GM18867 (cell line): ENCODE measurements around the gene METTL1.
"Not testable (repeated sequence)": the region's sequence is repeated elsewhere in the genome, so short reads cannot be mapped to it uniquely, and the experiment has no call there.

Experiments used
- ATAC-seq: cut with Tn5 transposase; IDR thresholded peaks from one replicate; pipeline ENCODE4 v1.9.1; 2021; ENCODE audit warnings: mild to moderate bottlenecking, moderate library complexity; ENCODE audit not compliant: unreplicated experiment

Gene METTL1

DNA sequence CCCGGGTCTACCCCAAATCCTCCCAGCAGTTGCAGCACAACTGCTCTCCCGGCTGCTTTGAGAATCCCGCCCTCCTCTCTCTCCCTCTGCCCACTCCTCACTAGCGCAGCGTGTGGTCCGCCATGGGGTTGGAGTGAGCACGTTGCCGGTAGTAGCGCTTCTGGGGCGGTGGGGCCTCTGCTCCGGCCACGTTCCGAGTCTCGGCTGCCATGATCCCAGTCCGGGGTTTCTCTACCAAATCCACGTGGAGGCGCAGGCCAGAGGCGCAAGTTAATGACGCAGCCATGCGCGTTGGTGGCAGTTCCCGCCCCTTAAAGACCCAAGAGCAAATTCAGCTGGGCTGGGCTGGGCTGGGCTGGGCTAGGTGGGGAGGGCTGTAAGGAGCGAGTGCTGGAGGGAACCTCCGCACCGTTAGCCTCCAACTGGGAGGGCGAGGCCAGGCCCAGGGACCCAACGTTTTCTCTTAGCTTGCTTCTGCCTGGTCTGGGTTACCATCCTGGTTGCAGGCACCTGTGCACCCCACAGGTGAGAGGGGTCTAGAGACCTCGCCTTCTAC, at the start of gene METTL1:
METTL1 (minus strand) TSS at position 233 of the 556 bp plus-strand sequence; CDS start at position 211, 22 bp downstream.
- ATAC-seq: peak; percentile 78

DNA sequence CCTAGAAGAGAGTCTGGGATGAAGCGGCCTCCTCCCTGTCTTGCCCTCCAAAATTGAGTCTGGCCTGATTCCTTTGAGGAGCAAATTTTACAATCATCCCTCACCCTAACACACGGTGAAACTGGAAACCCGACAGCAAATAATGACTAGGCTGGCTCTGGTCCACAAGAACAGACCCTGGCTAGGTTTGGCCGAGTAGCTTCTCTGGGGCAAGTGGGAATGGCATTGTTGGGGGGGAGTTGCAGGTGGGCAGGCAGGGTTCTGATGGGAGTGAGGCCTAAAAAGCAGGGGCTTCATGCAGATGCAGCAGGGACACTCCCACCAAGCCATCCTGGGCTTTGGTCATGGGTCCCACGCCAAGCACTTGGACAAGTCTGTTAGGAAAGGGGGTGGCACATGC, 49.1 kb upstream of the METTL1 start:
- ATAC-seq: not testable (repeated sequence)

DNA sequence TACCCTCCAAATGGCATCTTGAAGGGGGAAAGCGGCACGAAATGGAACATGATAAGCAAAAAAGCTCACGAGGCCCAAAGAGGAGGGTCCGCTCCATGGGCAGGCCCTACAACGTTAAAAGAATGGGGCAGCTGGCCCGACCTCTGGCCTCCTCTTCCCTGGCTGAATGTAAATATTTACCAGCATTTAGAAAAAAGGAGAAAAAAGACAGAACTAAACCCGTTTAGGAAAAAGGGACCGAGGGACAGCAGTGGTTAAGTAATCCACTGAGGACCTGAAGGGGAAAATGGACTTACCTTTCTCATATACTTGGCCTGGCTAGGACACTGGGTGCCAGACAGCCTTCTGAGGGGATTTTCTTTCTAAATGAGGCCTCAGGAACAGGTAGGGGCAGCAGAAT, 48.2 kb upstream of the METTL1 start:
- not testable (repeated sequence) for ATAC-seq

DNA sequence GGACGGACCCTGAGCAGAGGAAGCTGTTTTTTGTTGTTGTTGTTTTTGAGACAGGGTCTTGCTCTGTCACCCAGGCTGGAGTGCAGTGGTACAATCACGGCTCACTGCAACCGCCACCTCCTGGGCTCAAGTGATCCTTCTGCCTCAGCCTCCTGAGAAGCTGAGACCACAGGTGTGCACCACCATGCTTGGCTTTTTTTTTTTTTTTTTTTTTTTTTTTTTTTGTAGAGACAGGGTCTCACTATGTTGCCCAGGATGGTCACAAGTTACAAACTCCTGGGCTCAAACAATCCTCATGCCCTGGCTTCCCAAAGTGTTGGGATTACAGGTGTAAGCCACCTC, 46.1 kb upstream of the METTL1 start:
- not testable (repeated sequence) for ATAC-seq

DNA sequence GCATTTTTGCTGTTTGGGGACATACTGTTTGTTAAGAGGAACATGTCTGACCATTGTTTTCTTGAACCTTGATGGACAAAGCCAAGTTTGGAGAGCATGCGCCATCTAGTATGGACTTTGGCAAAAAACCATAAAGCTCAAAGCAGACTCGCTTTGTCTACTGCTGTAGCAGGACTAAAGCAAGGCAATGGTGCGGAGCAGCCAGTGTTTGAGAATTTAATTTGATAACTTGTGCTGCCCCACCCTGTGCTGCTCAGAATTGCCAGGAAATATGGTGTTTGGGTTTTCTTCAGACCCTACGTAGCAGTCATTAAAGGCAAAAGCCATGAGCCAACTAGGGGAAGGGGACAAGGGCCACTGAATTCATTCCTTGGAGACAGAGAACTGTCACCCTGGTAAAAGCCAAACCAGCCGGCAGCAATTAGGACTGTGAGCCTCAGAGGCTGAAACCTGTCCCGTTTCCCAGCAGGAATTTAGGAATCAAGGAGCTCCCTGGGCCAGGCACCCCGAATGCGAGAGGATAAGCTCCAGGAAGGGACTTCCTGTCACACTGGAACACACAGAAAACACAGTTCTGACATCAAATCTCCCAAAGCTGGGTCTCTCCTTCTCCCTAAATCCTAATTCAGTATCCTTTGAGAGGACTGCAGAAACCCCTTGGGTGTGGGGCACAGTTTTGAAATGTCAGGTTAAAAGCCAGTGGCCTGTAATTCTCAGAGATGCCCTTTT, 45.5 kb upstream of the METTL1 start:
- no peak for ATAC-seq

DNA sequence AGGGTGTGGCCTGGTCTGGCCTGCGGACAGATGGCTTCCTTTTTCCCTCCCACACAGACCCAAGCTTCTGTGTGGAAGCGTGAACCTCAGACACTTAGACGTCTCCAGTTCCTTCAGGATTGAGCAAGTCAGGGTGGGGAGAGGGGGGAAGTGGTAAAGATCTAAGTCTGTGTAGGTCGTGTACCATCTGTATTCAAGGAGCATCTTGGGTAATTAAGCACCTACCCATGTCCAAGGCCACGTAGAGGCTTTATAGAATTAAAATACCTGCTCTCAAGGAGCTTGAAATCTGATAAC, 44.9 kb upstream of the METTL1 start:
- ATAC-seq: no peak

DNA sequence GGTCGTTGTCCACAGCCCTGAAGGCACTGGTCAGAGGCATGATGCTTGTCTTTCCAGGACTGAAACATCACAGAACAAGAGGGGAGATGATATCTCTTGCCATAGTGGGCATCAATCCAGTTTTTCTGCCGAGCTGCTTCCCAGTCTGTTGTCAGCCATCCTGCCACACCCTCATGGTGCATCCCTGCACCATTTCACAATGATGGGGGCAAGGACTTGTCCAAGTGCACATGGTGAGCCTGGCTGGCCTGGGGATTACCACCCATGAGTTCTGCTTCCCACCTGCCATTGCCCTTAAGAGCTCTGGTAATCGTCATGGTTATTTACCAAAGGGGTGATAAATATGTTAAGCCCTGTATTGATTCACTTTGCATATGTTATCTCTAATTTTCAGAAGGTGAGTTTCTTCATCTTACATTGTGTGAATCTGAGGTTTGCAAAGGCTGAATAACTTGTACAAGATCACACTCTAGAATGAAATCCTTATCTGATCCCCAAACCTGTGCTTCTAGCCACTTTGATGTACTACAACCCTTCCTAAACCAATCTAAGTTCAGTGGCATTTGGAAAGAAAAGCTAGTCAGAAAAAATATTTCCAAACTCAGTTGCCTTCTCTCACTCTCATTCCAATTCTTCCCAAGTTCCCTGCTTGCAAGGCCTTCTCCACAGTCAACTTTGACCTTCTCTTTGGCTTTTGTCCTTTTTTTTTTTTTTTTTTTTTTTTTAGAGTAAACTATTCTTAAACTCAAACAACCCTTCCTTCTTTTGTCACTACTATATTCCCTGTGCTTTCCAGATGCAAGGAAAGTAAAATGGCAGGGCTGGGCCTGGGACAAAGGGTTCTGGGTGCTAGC, 44.3 kb upstream of the METTL1 start:
- ATAC-seq: no peak

DNA sequence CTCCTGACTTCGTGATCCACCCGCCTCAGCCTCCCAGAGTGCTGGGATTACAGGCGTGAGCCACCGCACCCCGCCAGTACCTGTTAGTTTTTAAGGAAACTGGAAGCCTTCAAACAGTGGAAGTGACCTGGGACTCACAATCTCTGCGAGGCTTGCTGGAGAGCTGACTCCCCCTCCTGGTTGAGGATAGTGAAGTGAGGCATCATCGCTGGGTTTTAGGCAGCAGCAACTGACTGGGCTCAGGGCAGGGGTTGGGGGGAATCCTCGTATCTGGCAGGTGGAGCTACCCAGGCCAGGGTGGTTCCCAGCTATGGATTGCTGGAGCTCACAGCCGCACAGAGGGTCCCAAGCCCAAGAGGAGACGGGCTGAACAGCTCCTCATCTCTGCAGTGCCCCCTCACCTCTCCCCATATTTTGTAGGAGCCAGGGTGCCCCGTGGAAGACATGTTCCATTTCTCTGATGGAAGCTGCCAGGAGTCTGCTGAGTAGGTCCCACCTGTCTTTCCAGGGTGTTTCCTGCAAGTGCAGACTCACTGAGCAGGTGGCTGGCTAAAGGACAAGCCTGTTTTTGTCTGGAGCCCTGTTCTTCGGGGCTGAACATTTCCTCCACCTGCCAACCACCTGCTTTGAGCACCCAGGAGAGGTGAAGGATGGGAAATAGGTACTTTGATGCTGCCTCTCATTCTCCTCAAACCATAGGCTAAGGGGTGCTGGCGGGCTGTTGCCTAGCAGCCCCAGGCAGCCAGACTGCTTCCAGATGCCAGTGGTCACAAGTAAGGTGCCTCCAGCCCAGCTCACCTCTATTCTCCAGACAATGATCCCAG, 43.5 kb upstream of the METTL1 start:
- ATAC-seq: no peak

DNA sequence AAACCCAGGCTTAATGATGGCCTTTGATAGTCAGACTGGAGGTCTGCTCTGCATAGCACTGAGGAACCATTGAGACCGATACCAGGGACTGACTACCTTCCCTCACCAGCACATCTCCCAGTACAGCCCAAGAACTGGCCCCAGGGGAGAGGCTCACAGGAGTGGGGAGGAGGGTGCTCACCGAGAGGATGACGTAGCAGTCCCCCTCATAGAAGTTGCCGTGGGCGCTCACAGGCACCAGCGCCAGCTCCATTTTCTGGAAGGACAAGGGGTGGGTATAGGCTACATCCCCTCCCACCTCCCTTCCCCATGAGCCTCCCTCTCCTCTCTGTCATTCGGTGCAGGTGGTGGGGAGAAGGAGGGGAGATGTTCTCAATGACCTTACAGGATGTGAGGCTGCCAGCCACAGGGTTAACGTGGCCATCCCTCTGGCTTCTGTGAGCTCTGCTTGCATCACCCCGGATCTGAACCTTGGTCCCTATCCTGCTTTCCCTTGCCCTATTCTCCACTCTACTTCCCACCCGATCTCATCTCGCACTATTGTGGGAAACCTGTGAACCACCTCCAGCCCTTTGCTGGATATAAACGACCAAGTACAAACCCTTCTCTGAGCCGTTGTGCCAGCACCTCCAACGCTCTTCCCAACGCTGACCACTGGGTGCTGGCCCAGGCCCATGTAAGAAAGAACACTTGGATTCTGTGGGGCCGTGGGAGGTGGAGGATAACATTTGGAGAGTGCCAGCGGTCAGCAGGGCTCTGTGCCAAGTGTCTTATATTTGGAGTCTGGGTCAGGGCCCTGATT, 42.3 kb upstream of the METTL1 start:
- ATAC-seq: no peak

DNA sequence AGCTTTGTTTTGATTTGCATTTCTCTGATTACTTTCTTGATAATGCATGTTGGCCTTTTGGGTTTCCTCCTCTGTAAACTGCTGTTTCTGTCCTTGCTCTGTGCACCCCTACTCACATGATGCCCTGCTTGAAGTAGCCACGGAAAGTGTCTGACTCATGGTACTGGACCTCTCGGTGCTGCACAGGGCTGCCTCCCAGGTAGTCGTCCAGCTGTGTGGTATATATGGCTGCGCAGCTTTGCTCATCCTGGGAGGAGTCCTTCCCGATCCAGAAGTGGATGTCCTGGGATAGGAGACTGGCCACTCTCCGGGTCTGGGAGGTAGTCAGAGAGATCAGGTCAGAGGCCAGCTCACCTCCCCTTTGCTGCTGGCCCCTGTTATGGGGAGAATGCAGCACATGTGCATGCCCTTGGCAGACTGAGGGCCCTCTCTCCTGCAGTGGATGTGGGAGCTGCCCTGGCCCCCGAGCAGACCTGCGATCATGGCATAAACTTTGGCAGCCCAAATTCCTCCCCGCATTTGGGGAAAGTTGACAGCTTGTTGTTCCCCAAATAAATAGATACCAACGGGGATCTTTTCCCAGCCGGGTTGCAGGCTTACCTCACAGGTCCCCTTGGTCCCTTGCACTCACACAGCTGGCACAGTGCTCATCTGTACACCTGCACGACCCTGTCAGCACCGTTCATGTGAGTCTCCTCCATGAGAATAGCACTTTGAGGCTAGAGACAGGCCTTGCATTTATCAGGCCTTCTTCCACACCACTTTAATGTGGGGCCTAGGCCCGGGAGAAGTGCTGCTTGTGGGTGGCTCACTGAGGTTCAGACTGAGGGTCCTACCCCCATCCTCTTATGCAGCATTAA, 41.4 kb upstream of the METTL1 start:
- no peak for ATAC-seq

DNA sequence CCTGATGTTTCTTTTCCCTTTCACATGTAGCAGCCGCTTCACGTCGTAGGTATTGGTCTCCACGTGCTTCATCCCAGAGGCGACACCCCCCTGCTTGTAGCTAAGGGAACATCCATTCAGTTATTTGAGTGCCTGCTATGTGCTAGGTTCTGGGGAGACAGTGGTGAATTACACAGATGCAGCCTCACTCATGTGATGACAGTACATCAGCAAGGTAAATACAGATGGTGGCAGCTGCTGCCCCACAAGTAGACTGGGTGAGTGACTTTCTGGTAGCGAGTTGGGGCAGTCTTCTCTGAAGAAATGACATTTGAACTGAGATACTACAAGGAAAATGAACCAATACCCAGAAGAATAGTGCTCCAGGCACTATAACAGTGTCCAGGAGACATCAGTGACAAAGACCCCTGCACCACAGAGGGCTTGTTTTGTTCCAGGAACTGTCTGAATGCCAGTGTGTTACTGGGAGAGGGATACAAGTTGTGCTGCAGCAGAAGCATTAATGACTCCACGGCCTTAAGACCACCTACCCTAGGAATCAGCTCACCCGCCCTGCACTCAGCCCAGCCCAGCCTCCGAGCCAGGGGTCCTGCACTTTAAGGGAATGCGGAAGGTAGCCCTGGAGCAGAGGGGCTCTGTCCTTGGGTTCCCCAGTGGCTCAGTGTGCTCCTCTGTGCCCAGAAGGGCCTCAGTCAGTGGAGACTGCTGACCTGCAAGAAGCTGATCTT, 39.3 kb upstream of the METTL1 start:
- no peak for ATAC-seq

DNA sequence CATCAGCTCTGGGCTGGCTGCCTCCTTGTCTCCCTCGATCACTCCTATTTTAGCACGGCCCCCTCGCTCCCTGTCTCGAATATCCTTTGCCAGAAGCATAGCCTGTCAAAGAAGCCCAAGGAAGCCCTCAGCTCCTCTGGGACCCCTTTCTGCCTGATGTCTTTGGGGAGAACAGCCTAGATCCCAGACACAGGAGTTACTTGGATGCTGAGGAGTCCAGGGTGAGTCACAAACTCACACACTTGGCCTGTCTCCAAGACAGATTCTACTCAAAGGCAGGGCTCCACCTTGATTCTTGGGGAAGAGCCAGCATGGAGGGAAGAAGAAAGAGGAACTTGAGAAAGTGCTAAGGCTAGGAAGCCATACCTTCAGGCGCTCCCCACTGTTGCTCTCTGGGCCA, 38.5 kb upstream of the METTL1 start:
- ATAC-seq: no peak

DNA sequence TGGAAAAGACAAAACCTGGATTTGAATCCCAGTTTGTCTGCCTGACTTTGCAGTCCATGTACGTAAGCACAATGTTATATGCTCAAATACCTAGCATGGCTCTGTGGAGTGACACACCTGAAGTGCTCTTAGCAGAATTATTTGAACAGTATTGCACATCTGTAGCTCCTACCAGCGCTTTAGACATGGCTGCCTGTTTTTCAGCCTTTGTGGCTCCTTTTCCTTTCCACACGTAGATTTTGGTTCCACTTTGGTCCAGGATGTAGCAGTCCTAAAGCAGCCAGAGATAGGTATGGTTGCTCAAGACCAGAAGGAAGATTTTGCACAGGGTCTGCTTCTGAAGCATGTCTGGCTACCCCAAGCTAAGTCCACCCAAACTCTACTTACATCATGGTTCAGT, 37.5 kb upstream of the METTL1 start:
- ATAC-seq: no peak

DNA sequence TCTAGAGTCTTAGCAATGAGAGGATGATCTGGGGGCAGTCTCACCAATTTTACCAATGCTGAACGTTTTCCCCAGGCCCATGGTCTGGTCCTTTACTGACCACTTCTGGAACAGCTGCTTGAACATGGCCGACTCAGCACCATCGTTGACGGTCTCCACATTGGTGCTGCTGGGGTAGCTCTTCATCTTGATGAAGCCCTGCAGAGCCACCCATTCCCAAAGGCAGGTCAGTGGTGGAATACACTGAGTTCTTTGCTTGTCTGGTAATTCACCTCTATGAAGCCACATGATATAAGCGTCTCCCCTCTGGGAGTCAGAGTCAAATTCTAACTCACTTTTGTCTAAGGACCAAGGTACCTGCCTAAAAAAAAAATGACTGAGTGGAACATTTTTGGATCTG, 36.4 kb upstream of the METTL1 start:
- no peak for ATAC-seq

DNA sequence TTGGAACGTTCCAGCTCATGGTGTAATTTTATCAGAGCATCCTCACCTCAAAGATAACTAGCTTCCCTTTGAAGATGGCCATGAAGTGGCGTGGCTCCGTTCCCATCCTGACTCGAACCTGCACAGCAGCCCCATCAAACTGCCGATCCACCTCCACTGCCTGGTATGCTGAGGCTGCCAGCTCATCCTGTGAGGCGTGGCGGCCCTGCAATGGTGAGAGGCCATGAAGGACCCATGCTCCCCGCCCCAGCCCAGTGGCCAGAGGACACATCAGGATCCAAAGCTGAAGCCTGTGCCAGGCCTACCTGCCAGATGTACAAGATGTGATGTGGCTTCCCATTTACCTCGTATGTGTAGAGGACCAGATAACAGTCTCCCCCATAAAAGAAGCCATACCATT, 35.4 kb upstream of the METTL1 start:
- ATAC-seq: no peak

DNA sequence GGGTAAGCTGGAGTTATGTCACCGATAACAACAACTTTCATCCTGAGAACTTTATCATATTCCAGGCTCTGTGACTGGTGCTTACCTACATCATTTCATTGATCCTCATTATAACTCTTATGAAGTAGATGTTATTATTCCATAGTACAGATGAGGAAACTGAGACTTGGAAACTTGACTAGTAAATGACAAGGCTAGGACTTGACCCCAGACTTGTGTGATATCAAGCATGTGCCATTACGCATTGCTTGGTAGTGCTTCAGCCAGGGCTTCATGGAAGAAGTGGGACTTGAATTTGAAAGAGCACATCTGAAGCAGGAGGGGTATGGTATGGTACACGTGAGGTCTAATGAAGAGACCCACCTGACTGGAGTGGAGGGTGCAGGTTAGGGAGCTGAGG, 34.8 kb upstream of the METTL1 start:
- no peak for ATAC-seq

DNA sequence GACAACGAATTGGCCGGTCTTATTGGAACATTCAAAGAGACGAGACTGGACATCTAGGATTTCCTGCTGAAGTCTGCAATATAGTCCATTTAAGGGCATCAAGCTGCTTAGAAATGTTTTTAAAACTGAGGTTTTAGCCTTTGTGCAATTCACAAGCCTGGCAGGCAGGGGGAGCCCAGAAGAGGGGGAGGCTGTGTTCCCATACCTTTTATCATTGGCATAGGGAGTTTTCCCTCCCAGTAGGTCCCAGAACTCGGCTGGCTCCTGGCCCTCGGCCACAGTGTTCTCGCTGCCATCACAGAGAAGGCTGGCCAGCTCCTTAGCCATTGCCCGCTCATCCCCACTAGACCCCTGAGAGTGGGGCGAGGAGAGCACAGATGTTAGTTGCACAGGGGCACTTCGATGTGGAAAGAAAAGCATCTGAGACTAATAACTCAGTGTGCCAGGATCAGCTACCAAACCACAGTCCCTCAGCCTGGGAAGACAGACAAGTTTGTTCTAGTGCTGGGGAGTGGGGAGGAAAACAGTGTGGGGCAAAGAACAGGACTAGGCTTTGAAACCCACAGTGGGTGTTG, 31.5 kb upstream of the METTL1 start:
- ATAC-seq: no peak

DNA sequence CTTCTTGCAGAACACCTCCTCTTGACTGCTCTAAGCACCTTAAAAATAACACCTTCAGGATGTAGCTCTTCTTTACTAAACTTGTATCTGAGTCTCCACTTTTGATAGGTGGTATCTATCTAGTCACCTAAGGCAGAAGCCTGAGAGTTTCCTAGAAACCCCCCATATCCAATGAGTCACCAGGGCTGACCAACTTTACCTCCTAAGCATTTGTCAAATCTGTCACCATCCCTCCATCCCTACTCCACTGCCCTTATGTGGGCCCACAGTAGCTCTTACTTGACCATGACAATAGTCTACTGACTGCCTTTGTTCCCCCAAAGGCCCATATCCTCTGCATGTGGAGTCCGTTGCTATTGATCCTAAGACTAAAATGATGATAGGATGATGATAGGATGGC, 30.7 kb upstream of the METTL1 start:
- no peak for ATAC-seq

DNA sequence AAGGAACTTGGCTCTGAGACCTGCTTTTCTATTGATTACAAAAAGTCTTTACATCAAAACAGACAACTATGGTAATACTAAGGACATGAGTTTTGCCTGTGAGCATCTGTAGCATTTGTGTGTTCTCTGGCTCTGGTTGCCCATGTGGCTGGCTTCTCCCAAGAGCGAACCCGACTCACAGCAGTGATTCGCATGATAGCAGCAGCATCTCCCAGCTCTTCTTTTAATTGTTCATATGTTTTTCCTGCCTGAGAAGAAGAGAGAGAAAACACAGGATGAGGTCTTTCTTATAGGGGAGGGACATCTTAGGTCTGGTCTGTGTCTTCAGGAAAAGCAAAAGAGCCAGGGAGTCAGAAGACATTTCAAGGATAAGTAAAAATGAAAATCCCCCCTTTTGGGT, 29.1 kb upstream of the METTL1 start:
- ATAC-seq: no peak
